ENCODE results near the gene CDH19. TPM values are rescaled to one million over a fixed set of nuclear protein-coding genes. Genes with fewer than 3 reads are reported as not detected.

Gene CDH19
- total and polyA plus RNA-seq, 2 of the 4 experiments (the other 2 are of a cell fraction): not detected

GRCh38 chr18:66550366-66550765, 53.5 kb downstream of the CDH19 start:
- H3K27me3 ChIP-seq (ENCODE audit: control insufficient read depth, insufficient read depth, low read length): no peaks in the 10 kb centered on the region
- no peak for DNase-seq
- H2BK5ac ChIP-seq (ENCODE audit: low read depth, low read length, poor library complexity, severe bottlenecking): no peak overlapping the region
- no TSS peak for BruUV-seq (replicated peaks)
- no peak overlapping the region for H3K56ac ChIP-seq (ENCODE audit: extremely low read depth, insufficient read depth, low read length)
- H3K79me1 ChIP-seq (ENCODE audit: low read depth in 1 of 2, low read length in 2 of 2): no peaks in the 10 kb centered on the region
- H3K27ac ChIP-seq (ENCODE audit: insufficient read depth, low read length): no peak overlapping the region
- H3K9me3 ChIP-seq (ENCODE audit: control insufficient read depth, insufficient read depth, low read length): no peaks in the 10 kb centered on the region
- no CpG with 5 or more reads among the region's 3 CpGs for WGBS, 2 experiments (ENCODE audit: extremely low coverage in 2 of 2, insufficient read length in 1 of 2)
- no peak overlapping the region for H3K4ac ChIP-seq (ENCODE audit: low read depth, low read length)
- no peak overlapping the region for H3K4me3 ChIP-seq (ENCODE audit: insufficient read depth, low read depth, low read length)
- no peak overlapping the region for H2BK120ac ChIP-seq (ENCODE audit: low read depth, low read length)
- no peak overlapping the region for H3K9ac ChIP-seq (ENCODE audit: low read depth, low read length)
- H4K5ac ChIP-seq (ENCODE audit: low read depth, low read length): no peak overlapping the region
- dilution Hi-C loops (cut with HindIII; ENCODE audit: low sequenced_read_pairs, unreplicated experiment): no loop called here
- POLR2A ChIA-PET (ENCODE audit: unreplicated experiment): no interaction called here
- no peaks in the 10 kb centered on the region for H3K9me1 ChIP-seq (ENCODE audit: insufficient read depth, low read length)
- H2AK9ac ChIP-seq (replicated peaks; ENCODE audit: low read depth, low read length, poor library complexity): no peak overlapping the region
- TF ChIP-seq BHLHE40 (IDR thresholded peaks at IDR 0.05; ENCODE audit: low read depth, low read length): no peak
- no peak for TF ChIP-seq POLR2A (IDR thresholded peaks at IDR 0.05; ENCODE audit: low read depth, low read length)
- TF ChIP-seq SMC3 (IDR thresholded peaks at IDR 0.05; ENCODE audit: low read depth, low read length): no peak
- TF ChIP-seq CHD1 (IDR thresholded peaks at IDR 0.05; ENCODE audit: low read depth, low read length): no peak
- TF ChIP-seq, protein P1, sequence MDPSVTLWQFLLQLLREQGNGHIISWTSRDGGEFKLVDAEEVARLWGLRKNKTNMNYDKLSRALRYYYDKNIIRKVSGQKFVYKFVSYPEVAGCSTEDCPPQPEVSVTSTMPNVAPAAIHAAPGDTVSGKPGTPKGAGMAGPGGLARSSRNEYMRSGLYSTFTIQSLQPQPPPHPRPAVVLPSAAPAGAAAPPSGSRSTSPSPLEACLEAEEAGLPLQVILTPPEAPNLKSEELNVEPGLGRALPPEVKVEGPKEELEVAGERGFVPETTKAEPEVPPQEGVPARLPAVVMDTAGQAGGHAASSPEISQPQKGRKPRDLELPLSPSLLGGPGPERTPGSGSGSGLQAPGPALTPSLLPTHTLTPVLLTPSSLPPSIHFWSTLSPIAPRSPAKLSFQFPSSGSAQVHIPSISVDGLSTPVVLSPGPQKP (IDR thresholded peaks at IDR 0.05; ENCODE audit: borderline replicate concordance, low read depth, low read length): no peak
- no peak for TF ChIP-seq RCOR1 (IDR thresholded peaks at IDR 0.05; ENCODE audit: insufficient replicate concordance, low read length)
- TF ChIP-seq CTCF (conservative IDR thresholded peaks at IDR 0.05; ENCODE audit: low read depth, low read length): no peak
- TF ChIP-seq USF2 (IDR thresholded peaks at IDR 0.05; ENCODE audit: low read depth, low read length): no peak
- no peak for TF ChIP-seq MAZ (IDR thresholded peaks at IDR 0.05; ENCODE audit: borderline replicate concordance, low read depth, low read length)
- no peak for TF ChIP-seq RFX5 (IDR thresholded peaks at IDR 0.05; ENCODE audit: low read depth, low read length)
- no peak overlapping the region for H2BK15ac ChIP-seq (ENCODE audit: low read depth, low read length)
- no peaks in the 10 kb centered on the region for H3K4me1 ChIP-seq (ENCODE audit: control insufficient read depth, insufficient read depth, low read length)
- no peak overlapping the region for H2BK20ac ChIP-seq (ENCODE audit: low read depth, low read length)
- H3K36me3 ChIP-seq (ENCODE audit: control insufficient read depth, insufficient read depth, low read length): no peaks in the 10 kb centered on the region
- no peak overlapping the region for H2AK5ac ChIP-seq (ENCODE audit: low read depth, low read length)
- CTCF ChIA-PET: no interaction called here
- no peak overlapping the region for H3K18ac ChIP-seq (ENCODE audit: low read depth, low read length)
- H4K20me1 ChIP-seq (ENCODE audit: insufficient read depth, low read length): no peaks in the 10 kb centered on the region
- H3K23ac ChIP-seq (ENCODE audit: low read depth, low read length): no peak overlapping the region
- no peak overlapping the region for H2AFZ ChIP-seq (replicated peaks; ENCODE audit: low read length, poor library complexity)
- ATAC-seq (ENCODE audit: low read depth): no peak
- H3K4me2 ChIP-seq (ENCODE audit: low read depth, low read length): no peak overlapping the region
- H4K8ac ChIP-seq (ENCODE audit: low read depth in 2 of 2, low read length in 2 of 2): no peak overlapping the region
- intact Hi-C loops (cut with micrococcal nuclease): no loop called here
- no peak overlapping the region for H3K14ac ChIP-seq (replicated peaks; ENCODE audit: low read depth, low read length)
- no peak overlapping the region for H4K91ac ChIP-seq (ENCODE audit: insufficient read depth, low read depth, low read length)
- in situ Hi-C loops (cut with MboI; ENCODE audit: low sequenced_read_pairs): no loop called here

Data from IMR-90 (cell line).